Activated B cell treated with CpG ODN at 0.5 μM for 24 hours (primary cell): Measurements from ENCODE around the gene RSPRY1. TPM values are rescaled to one million over a fixed set of nuclear protein-coding genes. Genes with fewer than 3 reads are reported as not detected.

Experiments
- ATAC-seq: fragments of 200-7000 bp; cut with Tn5 transposase; one replicate; pipeline ENCODE4 v1.10.0; 2021; ENCODE audit warnings: low read depth, mild to moderate bottlenecking, moderate library complexity
- CTCF ChIA-PET: fragments of 350-600 bp; sonication (Branson Sonifier 250); formaldehyde crosslinking; loops from one replicate; lab custom pipeline; 2021; ENCODE audit warnings: antibody characterized with exemption; lab: Charles Lee
- POLR2A ChIA-PET: fragments of 350-600 bp; sonication (Branson Sonifier 250); formaldehyde crosslinking; loops from one replicate; lab custom pipeline; 2021; ENCODE audit warnings: antibody characterized with exemption; lab: Charles Lee
- DNase-seq: peaks from one replicate; pipeline ENCODE4 v3.0.0; 2022
- H3K27ac Mint-ChIP-seq: one replicate; pipeline ENCODE4 v1.8.0; 2020; ENCODE audit warnings: mixed read lengths
- H3K27me3 Mint-ChIP-seq: one replicate; pipeline ENCODE4 v1.8.0; 2021; ENCODE audit warnings: mixed read lengths
- H3K36me3 Mint-ChIP-seq: one replicate; pipeline ENCODE4 v1.8.0; 2021; ENCODE audit warnings: low read depth, mixed read lengths
- H3K4me1 Mint-ChIP-seq: one replicate; pipeline ENCODE4 v1.8.0; 2021; ENCODE audit warnings: mixed read lengths
- H3K4me3 Mint-ChIP-seq: one replicate; pipeline ENCODE4 v1.8.0; 2020; ENCODE audit warnings: mild to moderate bottlenecking, mixed read lengths
- H3K9me3 Mint-ChIP-seq: one replicate; pipeline ENCODE4 v1.8.0; 2020; ENCODE audit warnings: mixed read lengths
- CTCF ChIP-seq: fragments of 200-600 bp; IDR thresholded peaks from one replicate; pipeline ENCODE4 v1.8.0; 2022; ENCODE audit warnings: antibody characterized with exemption, mild to moderate bottlenecking
- intact Hi-C: fragments of 100-400 bp; cut with micrococcal nuclease; formaldehyde crosslinking; loops from one replicate; pipeline ENCODE4 v1.15.1; 2024
- total RNA-seq: library from RNA; stranded (reverse); gene quantifications from 2 replicates; pipeline ENCODE4 v1.2.3, GENCODE V29; 2022

The RSPRY1 gene
- total RNA-seq, 1 donor from 2014 or later: 39.9 TPM

GRCh38 chr16:57252148-57252721, 66.1 kb downstream of the RSPRY1 start:
- no peak overlapping the region for H3K27ac Mint-ChIP-seq
- ChIA-PET CTCF (no interaction called here), POLR2A (no interaction called here)
- TF ChIP-seq CTCF: no peak
- H3K27me3 Mint-ChIP-seq: no peaks in the 10 kb centered on the region
- no peak for DNase-seq
- peaks cover 60% of the 10 kb centered on the region for H3K36me3 Mint-ChIP-seq
- intact Hi-C loops: no loop called here
- H3K4me3 Mint-ChIP-seq: no peak overlapping the region
- H3K4me1 Mint-ChIP-seq: no peaks in the 10 kb centered on the region
- H3K9me3 Mint-ChIP-seq: peaks cover 5% of the 10 kb centered on the region
- ATAC-seq: no peak

GRCh38 chr16:57253466-57253865, 67.3 kb downstream of the RSPRY1 start:
- DNase-seq (no peak), ATAC-seq (no peak)
- intact Hi-C loops: no loop called here
- Mint-ChIP-seq H3K27me3 (no peaks in the 10 kb centered on the region), H3K4me3 (no peak overlapping the region), H3K36me3 (peaks cover 52% of the 10 kb centered on the region), H3K4me1 (no peaks in the 10 kb centered on the region), H3K27ac (no peak overlapping the region), H3K9me3 (peaks cover 5% of the 10 kb centered on the region)
- no peak for TF ChIP-seq CTCF
- POLR2A ChIA-PET: no interaction called here
- CTCF ChIA-PET: no interaction called here

GRCh38 chr16:57255686-57256415, 69.7 kb downstream of the RSPRY1 start:
- H3K27ac Mint-ChIP-seq: no peak overlapping the region
- ChIA-PET CTCF (no interaction called here), POLR2A (interaction anchor here (0.9 kb wide), 1 partner anchor 28 kb away, joined by 3 read pairs; no protein-coding TSS in a partner anchor)
- DNase-seq (no peak), ATAC-seq (no peak)
- H3K36me3 Mint-ChIP-seq: peaks cover 30% of the 10 kb centered on the region
- no peak overlapping the region for H3K4me3 Mint-ChIP-seq
- H3K27me3 Mint-ChIP-seq: no peaks in the 10 kb centered on the region
- H3K9me3 Mint-ChIP-seq: peaks cover 5% of the 10 kb centered on the region
- no peak for TF ChIP-seq CTCF
- intact Hi-C loops: no loop called here
- peaks cover 11% of the 10 kb centered on the region for H3K4me1 Mint-ChIP-seq

- Mint-ChIP-seq H3K27ac (no peak overlapping the region), H3K36me3 (peaks cover 26% of the 10 kb centered on the region), H3K27me3 (no peaks in the 10 kb centered on the region), H3K4me3 (no peak overlapping the region), H3K4me1 (peaks cover 11% of the 10 kb centered on the region), H3K9me3 (peaks cover 5% of the 10 kb centered on the region)
- intact Hi-C loops: no loop called here
- TF ChIP-seq CTCF: no peak
- no peak for ATAC-seq
- DNase-seq: no peak
- CTCF ChIA-PET: no interaction called here
- POLR2A ChIA-PET: interaction anchor here (0.9 to 1.2 kb wide), 2 partner anchors 12 to 27 kb away, joined by 3 read pairs; partner anchors contain the start of gene ARL2BP
Observed at GRCh38 chr16:57256601-57257395, 70.7 kb downstream of the RSPRY1 start.
